ENCODE data around the gene RPS6KB2. TPM values are rescaled to one million over a fixed set of nuclear protein-coding genes. Genes with fewer than 3 reads are reported as not detected.
A peak's percentile ranks its signal among the peaks of the same experiment; 100 is the strongest.
"Not testable (repeated sequence)": the region's sequence is repeated elsewhere in the genome, so short reads cannot be mapped to it uniquely, and the experiment has no call there.

RPS6KB2 gene
- total RNA-seq, 1 donor, result 63.0 TPM

DNA sequence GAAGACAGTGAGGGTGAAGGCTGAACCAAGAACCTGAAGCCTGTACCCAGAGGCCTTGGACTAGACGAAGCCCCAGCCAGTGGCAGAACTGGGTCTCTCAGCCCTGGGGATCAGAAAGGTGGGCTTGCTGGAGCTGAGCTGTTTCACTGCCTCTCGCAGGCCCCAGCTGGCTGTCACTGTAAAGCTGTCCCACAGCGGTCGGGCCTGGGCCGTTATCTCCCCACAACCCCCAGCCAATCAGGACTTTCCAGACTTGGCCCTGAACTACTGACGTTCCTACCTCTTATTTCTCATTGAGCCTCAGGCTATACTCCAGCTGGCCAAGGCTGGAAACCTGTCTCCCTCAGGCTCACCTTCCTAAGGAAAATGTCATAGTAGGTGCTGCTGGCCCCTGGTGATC is 30.8 kb upstream of the RPS6KB2 start:
- no peak for DNase-seq (ENCODE audit: low read depth in 2 of 3, low spot score in 2 of 3)

DNA sequence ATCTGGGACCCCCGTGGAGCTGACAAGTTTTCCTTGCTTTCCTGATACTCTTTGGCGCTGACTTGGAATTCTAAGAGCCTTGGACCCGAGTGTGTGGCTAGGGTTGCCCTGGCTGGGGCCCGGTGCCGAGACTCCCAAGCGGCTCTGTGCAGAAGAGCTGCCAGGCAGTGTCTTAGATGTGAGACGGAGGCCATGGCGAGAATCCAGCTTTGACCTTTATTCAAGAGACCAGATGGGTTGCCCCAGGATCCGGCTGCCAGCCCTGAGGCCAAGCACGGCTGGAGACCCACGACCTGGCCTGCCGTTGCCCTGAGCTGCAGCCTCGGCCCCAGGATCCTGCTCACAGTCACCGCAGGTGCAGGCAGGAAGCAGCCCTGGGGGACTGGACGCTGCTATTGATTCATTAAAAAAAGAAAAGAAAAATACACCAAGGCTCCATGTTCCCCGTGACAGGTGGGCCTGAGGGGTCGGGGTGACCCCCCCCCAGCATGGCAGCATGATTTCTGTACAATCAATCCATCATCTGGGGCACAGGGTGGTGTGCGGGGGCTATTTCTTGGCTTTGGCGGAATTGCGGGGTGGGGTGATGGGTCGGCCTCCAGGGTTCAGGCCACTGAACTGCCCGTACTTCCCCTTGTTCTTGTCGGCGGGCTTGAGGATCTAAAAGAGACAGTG is 30.2 kb upstream of the RPS6KB2 start:
- no peak for DNase-seq (ENCODE audit: low read depth in 2 of 3, low spot score in 2 of 3)

DNA sequence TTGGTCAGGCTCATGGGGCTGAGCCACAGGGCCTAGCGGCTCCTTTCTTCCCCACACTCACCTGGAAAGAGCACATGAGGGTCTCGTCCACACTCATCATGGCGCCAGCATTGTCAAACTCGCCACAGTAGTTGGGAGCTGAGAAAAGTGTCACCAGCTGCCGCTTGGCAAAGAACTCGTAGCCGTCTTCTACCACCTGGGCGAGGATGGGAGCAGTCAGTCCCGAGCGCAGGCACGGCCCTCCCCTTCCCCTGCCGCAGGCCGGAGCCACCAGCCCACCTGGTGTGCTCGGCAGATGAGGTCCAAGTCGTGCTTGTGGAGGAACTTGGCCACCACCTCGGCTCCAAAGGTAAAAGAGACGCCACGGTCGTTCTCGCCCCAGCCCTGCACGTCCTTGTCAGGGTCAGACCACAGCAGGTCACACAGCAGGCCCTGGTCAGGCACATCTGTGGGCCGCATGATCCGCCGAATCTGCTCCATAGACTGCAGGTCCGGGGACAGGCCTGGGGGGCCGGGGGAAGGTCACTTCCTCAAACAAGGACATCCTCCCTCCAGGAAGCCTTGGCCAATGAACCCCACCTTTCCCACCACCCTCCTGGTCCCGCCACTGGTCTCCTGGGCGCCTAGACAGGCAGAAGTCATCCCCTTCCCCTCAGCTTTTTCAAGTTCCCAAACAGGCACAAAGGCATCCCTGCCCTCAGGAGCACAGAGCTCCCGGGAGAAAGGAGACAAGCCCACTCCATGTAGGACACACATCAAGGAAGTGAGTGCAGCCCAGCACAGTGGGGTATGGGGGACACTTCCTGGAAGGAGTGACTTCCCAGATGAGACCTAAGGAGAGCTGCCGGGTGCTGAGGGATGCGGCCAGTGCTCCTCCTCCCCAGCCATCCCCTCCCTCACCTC is 29.4 kb upstream of the RPS6KB2 start:
- DNase-seq (ENCODE audit: low read depth in 2 of 3, low spot score in 2 of 3), result no peak

DNA sequence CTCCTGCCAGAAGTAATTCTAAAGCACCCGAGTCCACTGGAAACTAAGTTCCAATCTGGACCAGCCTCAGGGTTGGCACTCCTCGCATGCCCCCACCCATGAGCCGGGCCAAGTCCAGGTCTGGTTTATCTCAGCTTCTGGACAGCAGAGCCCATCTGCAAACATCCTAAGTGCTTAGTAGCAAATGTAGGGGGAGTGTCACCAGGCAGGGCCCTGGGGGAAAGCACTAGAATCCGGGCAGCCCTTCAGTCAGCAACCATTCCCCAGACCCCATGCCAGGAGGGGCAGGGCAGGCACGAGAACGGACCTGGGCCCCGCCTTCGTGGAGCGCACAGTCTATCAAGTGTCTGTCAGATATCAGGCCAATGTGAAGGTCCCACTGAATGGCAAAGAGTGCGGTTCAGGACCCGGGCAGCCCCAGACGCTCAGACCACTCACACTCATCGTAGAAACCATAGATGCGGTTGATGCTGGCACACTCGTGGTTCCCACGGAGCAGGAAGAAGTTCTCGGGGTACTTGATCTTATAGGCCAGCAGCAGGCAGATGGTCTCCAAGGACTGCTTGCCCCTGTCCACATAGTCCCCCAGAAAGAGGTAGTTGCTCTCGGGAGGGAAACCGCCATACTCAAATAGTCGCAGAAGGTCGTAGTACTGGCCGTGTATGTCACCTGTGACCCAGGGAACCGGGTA is 27.9 kb upstream of the RPS6KB2 start:
- DNase-seq (ENCODE audit: low read depth in 2 of 3, low spot score in 2 of 3), result no peak

DNA sequence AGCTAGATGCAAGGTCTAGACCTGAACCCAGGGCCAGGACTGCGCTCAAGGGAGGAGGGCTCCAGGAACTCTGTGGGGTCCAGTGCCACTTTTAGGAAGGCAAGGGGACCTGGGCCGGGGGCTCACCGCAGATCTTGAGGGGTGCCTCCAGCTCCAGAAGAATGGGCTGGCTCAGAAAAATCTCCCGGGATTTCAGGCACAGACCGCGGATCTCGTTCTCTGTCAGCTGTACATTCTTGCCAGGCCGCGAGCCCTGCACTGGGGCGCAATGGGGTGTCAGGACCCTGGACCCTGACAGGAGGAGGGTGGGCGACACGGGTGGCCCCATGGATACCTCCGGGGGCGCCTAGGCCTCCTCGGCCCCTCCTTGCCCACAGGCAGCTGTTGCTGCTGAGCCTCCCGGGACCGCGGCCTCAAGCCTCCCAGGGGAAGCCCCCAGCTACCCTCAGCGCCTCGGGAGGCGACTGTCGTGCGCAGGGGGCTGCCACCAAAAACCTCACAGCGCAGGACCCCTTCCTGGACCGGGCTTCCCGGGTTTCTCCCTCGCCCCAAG is 27.3 kb upstream of the RPS6KB2 start:
- DNase-seq (ENCODE audit: low read depth in 2 of 3, low spot score in 2 of 3), result no peak

DNA sequence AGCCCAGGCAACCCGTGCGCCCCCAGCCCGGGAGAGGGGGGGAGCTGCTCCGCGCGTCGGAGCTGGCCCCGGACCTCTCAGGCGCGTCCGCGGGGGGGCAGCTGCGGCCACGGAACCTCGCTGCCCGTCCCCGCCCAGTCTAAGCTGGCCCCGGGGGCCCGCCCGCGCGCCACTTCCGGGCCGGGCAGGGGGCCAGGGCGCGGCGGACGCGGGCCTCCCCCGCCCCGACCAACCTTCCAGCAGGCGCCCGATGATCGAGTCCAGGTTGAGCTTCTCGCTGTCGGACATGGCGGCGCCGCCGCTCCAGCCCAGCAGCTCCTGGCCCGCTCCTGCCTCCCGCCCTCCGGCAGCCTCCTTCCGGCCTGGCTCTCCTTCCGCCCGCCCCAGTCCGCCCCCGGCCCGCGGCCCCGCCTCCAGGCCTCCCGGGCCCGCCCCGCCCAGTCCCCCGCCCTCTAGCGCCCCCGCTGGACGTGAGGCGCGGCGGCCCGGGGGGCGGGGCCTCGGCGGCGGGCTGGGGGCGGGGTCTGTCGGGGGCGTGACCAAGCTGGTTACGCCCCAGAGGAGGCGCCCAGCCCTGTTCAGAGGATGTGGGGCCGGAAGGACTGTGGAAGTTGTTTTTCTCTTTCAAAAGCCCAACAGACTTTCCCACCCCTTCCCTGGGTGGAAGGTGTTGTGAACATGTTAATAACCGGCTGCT is 26.7 kb upstream of the RPS6KB2 start, which contains the start of gene PPP1CA:
TSS of gene PPP1CA (minus strand) at position 364 of the 697 bp plus-strand sequence. CDS start at position 288, 76 bp downstream.
- peak; percentile 85 to 90 (median 88) for DNase-seq (ENCODE audit: low read depth in 2 of 3, low spot score in 2 of 3)

DNA sequence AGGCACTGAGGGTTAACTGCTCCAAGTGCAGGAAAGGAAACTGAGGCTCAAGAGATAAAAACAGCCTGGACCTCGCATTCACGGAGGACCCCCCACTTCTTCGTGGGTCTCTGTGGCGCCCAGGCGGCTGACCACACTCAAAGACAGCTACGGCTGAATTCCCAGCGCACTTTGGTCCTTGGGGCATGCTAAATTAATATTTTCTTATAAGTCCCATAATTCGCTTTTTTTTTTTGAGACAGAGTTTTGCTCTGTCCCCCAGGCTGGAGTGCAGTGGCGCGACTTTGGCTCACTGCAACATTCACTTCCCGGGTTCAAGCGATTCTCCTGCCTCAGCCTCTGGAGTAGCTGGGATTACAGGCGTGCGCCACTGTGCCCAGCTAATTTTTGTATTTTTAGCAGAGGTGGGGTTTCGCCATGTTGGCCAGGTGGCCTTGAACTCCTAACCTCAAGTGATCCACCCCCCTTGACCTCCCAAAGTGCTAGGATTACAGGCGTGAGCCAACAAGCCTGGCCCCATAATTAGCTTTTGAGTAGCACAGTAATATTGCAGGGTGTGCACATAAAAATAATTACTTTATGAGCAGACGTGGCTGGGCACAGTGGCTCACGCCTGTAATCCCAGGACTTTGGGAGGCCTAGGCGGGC is 26.0 kb upstream of the RPS6KB2 start:
- DNase-seq (ENCODE audit: low read depth in 2 of 3, low spot score in 2 of 3), result not testable (repeated sequence)

DNA sequence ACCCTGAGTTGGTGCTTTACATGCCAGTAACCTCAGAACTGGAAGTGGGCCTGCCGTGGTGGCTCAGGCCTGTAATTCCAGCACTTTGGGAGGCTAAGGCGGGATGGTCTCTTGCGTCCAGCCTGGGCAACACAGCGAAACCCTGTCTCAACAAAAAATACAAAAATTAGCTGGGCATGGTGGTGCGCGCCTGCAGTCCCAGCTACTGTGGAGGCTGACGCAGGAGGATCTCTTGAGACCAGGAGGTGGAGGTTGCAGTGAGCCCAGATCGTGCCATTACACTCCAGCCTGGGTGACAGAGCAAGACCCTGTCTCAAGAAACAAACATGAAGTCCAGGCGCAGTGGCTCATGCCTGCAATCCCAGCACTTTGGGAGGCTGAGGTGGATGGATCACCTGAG is 25.2 kb upstream of the RPS6KB2 start:
- not testable (repeated sequence) for DNase-seq (ENCODE audit: low read depth in 2 of 3, low spot score in 2 of 3)

DNA sequence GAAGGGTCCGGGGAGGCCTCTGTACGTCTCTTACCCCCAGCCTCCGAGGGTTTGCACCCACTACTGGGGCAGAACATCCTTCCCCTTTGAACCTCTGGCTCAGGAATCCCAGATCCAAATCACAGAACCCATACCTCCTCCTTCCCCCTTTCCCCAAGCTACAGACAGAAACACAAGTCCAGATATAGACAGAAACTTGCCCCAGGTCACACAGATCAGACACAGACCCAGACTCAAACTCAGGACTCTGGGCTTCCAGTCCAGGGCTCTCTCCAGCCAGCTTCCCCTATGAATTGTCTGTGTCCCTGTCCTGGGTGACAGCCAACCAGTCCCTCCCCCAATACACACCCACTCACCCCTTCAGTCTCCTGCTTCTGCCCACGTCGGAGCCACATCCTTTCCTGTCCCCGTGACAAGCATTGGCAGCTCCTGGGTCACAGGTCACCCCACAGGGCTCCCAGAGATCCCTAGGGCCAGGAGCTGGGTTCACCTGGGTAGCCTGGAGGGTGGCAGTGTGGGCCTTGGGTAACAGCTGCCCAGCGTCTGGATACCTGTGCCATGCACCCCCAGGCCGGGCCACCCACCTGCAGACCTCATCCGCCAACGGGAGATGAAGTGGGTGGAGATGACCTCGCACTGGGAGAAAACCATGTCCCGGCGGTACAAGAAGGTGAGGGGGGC is 23.6 kb upstream of the RPS6KB2 start:
- no peak for DNase-seq (ENCODE audit: low read depth in 2 of 3, low spot score in 2 of 3)

DNA sequence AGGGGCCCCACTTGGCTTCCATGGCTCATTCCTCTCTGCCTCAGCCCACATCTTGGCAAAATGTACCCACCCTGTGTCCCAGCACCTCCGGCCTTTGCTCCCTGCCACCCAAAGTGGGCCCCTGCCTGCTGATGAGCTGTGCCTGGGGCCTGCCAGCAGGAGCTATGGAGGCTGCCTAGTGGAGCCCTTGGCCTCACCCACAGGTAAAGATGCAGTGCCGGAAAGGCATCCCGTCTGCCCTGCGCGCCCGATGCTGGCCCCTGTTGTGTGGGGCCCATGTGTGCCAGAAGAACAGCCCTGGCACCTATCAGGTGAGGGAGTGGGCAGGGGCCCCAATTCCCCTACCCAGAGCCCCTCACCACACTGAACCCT is 23.1 kb upstream of the RPS6KB2 start:
- DNase-seq (ENCODE audit: low read depth in 2 of 3, low spot score in 2 of 3), result no peak

DNA sequence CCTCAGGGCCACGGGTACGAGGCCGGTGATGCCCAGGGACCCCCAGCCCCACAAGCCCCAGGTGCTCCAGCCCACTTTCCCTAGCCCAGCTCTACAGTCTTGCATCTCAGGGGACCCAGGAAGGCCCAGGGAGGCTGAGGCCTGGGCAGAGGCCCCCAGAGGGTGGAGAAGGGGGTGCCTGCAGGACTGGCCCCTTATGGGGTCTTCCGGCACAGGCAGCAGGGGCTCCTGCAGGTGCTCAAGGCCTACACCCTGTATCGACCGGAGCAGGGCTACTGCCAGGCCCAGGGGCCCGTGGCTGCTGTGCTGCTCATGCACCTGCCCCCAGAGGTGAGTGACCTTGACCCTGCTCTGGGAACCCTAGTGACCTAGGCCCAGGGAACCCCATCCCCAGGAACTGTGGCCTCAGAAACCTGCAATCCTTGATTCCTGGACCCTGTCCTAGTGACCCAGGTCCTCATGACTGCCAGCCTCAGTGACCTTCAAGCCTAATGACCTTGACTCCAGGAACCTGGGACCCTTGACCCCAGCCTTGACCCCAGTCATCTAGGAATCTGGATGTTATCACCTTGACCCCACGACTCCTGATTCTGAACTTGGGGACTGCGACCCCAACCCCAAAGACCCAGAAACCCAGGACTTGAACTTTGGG is 22.5 kb upstream of the RPS6KB2 start:
- DNase-seq (ENCODE audit: low read depth in 2 of 3, low spot score in 2 of 3), result no peak

DNA sequence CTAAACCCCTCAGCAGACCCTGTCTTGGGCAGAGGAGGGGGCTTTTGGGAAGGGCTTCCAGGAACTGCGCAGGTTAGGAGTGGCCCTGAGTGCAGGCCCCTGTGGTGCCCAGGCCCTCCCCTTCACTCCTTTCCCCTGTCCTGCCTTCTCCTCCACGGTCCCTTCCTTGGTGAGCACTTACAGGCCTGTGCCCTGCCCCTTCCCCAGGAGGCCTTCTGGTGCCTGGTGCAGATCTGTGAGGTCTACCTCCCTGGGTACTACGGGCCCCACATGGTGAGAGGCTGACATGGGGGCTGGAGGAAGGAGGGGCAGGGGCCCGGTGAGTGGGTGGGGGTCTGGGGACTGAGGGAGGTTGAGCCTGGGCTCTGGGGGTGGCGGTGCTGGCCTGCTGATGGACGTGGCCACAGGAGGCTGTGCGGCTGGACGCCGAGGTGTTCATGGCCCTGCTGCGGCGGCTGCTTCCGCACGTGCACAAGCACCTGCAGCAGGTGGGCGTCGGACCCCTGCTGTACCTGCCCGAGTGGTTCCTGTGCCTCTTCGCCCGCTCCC is 21.8 kb upstream of the RPS6KB2 start:
- no peak for DNase-seq (ENCODE audit: low read depth in 2 of 3, low spot score in 2 of 3)

DNA sequence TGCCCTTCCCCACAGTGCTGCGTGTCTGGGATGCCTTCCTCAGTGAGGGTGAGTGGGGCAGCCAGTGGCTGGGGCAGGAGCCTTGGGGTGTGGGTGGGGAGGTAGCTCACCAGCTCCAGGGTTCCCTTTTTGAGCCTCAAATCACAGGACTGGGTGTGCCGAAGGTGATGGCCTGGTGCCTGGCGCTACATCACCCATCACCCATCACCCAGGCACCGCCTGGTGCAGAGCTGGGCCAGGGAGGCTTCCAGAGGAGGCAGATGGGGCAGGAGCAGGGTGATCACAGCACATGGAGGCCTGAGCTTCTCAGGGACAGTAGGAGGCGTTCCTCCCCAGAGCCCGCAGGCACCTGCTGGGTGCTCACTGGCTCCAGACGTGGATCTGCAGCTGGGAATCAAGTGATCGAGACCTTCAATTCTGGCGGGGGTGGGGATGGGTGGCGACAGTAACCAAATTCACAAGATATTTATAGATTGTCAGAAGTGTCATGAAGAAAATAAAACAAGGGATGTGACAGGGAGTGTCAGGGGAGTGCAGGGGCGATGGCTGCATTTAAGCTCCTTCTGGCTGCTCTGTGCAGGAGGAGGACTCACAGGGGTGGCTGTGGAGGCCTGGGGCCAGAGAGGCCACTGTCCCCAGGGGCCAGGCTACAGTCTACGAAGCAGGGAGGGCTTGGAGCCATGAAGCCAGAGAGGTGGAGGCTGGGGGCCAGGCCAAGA is 21.2 kb upstream of the RPS6KB2 start:
- no peak for DNase-seq (ENCODE audit: low read depth in 2 of 3, low spot score in 2 of 3)

DNA sequence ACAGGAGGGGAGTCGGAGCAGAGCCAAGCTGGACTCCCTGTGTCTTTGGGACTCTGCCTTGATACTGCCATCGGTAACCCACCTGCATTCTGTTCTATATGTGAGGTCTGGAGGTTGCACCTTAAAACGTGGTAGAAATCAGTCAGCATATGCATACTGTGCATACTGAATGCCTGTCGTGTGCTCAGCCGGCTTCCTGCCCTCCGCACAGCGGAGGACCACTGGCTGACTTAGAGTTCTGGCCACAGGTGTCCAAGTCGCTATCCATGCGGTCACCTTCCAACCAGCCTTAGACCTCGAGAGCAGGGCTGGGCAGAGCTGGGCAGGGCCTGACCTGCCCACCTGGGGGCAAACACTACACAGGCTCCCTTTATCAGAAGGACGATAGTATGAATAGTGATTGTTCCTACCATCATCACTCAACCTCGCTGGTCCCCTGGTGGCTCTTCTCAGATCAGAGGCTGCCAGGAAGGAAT is 20.6 kb upstream of the RPS6KB2 start:
- DNase-seq (ENCODE audit: low read depth in 2 of 3, low spot score in 2 of 3), result no peak

DNA sequence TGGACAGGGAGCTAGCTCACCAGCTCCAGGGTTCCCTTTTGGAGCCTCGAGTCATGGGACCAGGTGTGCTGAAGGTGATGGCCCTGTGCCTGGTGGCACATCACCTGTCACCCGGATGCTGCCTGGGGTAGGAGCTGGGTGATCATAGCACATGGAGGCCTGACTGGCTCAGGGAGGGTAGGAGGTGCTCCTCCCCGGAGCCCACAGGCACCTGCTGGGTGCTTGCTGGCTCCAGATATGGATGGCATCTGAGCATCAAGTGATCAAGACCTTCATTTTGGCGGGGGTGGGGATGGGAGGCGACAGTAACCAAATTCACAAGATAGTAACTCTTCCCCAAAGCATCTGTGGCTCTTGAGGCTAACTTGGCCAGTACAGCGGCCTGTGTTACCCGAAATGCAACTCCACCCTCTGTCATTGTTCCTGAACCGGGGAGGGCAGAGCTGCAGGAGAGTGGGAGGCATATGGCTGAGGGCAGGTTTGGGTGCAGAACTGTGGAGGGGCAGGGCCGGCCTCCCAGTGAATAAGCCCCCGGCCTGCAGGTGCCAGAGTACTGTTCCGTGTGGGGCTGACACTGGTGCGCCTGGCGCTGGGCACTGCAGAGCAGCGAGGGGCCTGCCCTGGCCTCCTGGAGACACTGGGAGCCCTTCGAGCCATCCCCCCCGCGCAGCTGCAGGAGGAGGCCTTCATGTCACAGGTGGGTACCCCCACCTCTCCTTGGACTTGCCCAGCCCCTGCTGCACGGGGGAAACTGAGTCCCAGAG is 19.7 kb upstream of the RPS6KB2 start:
- DNase-seq (ENCODE audit: low read depth in 2 of 3, low spot score in 2 of 3), result no peak

DNA sequence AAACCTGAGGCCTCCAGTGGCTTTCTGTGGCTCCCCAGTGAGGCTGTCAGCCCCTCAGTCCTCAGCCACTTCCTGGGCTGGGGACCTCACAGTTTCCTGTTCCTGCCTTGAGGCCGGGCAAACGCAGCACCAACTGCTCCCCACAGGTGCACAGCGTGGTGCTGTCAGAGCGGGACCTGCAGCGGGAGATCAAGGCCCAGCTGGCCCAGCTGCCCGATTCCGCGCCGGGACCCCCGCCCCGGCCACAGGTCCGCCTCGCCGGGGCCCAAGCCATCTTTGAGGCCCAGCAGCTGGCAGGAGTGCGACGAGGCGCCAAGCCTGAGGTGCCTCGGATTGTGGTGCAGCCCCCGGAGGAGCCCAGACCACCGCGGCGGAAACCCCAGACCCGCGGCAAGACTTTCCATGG is 19.0 kb upstream of the RPS6KB2 start:
- DNase-seq (ENCODE audit: low read depth in 2 of 3, low spot score in 2 of 3), result peak in 2 of 3 donors; percentile 76 to 88

DNA sequence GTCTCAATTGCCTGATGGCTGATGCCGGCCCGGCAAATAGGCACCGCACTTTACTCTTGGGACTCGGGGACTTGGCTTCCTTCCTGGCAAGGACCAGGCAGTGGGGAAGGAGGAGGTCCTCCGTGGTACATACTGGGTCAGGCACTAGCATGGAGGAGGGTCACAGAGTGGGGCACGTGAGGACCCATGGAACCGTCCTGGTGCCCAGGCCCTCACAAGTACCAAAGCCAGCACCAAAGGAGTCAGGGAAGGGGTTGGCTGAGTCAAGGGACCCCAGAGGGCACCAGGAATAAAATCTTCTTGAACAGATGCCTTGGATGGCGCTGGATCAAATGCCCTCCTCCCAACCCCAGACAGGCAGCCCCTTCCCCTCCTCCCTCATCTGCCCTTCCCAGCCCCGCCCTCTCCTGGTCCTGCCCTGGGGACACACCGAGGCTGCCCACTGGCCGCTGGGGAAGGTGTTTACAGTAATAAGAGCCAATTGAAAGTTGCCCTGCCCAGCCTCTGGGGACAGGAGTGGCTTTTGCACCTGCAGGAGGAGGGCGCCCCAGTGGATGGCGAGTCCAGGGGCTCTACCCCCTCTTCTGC is 18.4 kb upstream of the RPS6KB2 start:
- DNase-seq (ENCODE audit: low read depth in 2 of 3, low spot score in 2 of 3), result no peak
